ENCODE results near the gene PRDM12.

DNA sequence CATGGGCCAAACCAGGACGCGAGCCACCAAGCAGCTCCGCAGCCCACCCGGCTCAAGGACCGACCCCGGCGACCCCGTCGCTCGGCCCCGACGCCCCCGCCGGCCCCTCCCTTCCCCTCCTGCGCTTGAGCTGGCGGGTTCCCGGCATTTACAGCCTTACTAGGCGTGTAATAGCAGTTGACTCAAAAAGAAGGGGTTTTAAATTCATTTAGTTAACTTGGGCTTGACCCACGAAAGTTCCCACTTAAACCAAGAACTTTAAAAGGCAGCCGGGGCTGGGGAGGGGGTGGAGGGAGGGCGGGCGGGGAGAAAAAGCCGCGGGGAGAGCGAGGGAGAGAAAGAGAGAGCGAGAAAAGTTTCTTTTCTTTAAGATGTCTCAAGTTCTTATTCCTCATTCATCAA, 636 bp downstream of the PRDM12 start:
- no peak for TF ChIP-seq CTCF (IDR thresholded peaks at IDR 0.05; ENCODE audit: low read length)
- TF ChIP-seq EZH2 (IDR thresholded peaks at IDR 0.05; ENCODE audit: borderline replicate concordance, low read length) = no peak

Measured in OCI-LY1 (cell line).